NCI-H446 treated with DMSO at 0.1 percent for 48 hours (cell line): Measurements from ENCODE around the gene CCN6.
A peak's percentile ranks its signal among the peaks of the same experiment; 100 is the strongest.
"Not testable (repeated sequence)": the region's sequence is repeated elsewhere in the genome, so short reads cannot be mapped to it uniquely, and the experiment has no call there.

Experiments
- DNase-seq: peaks from one replicate; lab custom pipeline; 2025; lab: John Stamatoyannopoulos, UW

The CCN6 gene

GRCh38 chr6:112051251-112051740 lies 2.6 kb upstream of the CCN6 start:
- not testable (repeated sequence) for DNase-seq

GRCh38 chr6:112054555-112055190 lies 769 bp downstream of the CCN6 start:
- no peak for DNase-seq

GRCh38 chr6:112058243-112059032 lies 4.5 kb downstream of the CCN6 start:
- DNase-seq, result no peak

GRCh38 chr6:112061605-112062004 lies 7.7 kb downstream of the CCN6 start:
- no peak for DNase-seq

GRCh38 chr6:112062966-112063365 lies 9.1 kb downstream of the CCN6 start:
- DNase-seq, result no peak

- DNase-seq, result no peak
These were observed 11.6 kb downstream of the CCN6 start for GRCh38 chr6:112065426-112065986.

- no peak for DNase-seq
These were observed 12.7 kb downstream of the CCN6 start for GRCh38 chr6:112066606-112067005.

GRCh38 chr6:112081569-112081968 lies 27.7 kb downstream of the CCN6 start:
- DNase-seq, result no peak

GRCh38 chr6:112085286-112086065 lies 31.6 kb downstream of the CCN6 start:
- no peak for DNase-seq

- DNase-seq, result no peak
These were observed 32.8 kb downstream of the CCN6 start for GRCh38 chr6:112086744-112087135.

GRCh38 chr6:112087136-112087911 lies 33.4 kb downstream of the CCN6 start, which contains the start of the genes FAM229B and TUBE1:
TSS of gene FAM229B (plus strand) at chr6:112087591. CDS start at chr6:112099284, 11,693 bp downstream.
TSS of gene TUBE1 (minus strand) at chr6:112087482. CDS start at chr6:112087434, 48 bp downstream.
- DNase-seq, result peak; percentile 94

- DNase-seq, result no peak
These were observed 34.0 kb downstream of the CCN6 start for GRCh38 chr6:112087916-112088315.

GRCh38 chr6:112096901-112097300 lies 43.0 kb downstream of the CCN6 start:
- no peak for DNase-seq

- DNase-seq, result no peak
These were observed 46.7 kb downstream of the CCN6 start for GRCh38 chr6:112100561-112100960.

- not testable (repeated sequence) for DNase-seq
These were observed 52.1 kb downstream of the CCN6 start for GRCh38 chr6:112106026-112106425.

- DNase-seq, result no peak
These were observed 52.7 kb downstream of the CCN6 start for GRCh38 chr6:112106562-112106961.

- no peak for DNase-seq
These were observed 55.4 kb downstream of the CCN6 start for GRCh38 chr6:112109262-112109661.

GRCh38 chr6:112113431-112113830 lies 59.5 kb downstream of the CCN6 start:
- DNase-seq, result no peak

- no peak for DNase-seq
These were observed 60.0 kb downstream of the CCN6 start for GRCh38 chr6:112113918-112114317.

GRCh38 chr6:112114577-112115223 lies 60.8 kb downstream of the CCN6 start:
- DNase-seq, result no peak

- DNase-seq, result no peak
These were observed 62.3 kb downstream of the CCN6 start for GRCh38 chr6:112116221-112116620.
